K562 (cell line): ENCODE data around the gene ADRM1.

Experiments used
- ARHGAP35 ChIP-seq: fragments of 450-650 bp; IDR thresholded peaks from 2 replicates; pipeline ENCODE4 v1.6.1; 2018; ENCODE audit not compliant: partially characterized antibody
- CBFB ChIP-seq: sonication (generic); formaldehyde crosslinking; IDR thresholded peaks from 2 replicates; pipeline ENCODE4 v1.4.0; 2020; ENCODE audit warnings: mild to moderate bottlenecking, missing genetic modification reagents
- EGR1 ChIP-seq: fragments of 450-650 bp; conservative IDR thresholded peaks from 2 replicates; pipeline ENCODE4 v1.6.1; 2017; ENCODE audit warnings: mild to moderate bottlenecking
- PBX2 ChIP-seq, 2 experiments: IDR thresholded peaks in 1 of 2; conservative IDR thresholded peaks in 1 of 2; 2 replicates each; pipeline ENCODE4 v1.6.1; 2016; ENCODE audit warnings: low read depth in 2 of 2, mild to moderate bottlenecking in 1 of 2, missing compliant biosample characterization in 1 of 2, missing genetic modification characterization in 1 of 2, moderate library complexity in 1 of 2
- POLR2A ChIP-seq: fragments of 450-650 bp; conservative IDR thresholded peaks from 2 replicates; pipeline ENCODE4 v1.6.1; 2016
- SMAD3 ChIP-seq: fragments of 450-650 bp; formaldehyde crosslinking; conservative IDR thresholded peaks from 2 replicates; pipeline ENCODE4 v1.4.0; 2020; ENCODE audit warnings: mild to moderate bottlenecking
- ZBTB1 ChIP-seq: sonication (generic); formaldehyde crosslinking; IDR thresholded peaks from 2 replicates; pipeline ENCODE4 v1.8.1; 2023; ENCODE audit warnings: missing genetic modification reagents, low read depth, mild to moderate bottlenecking, borderline replicate concordance

- TF ChIP-seq SMAD3 (CRISPR knock-in tag) (no peak), ZBTB1 (CRISPR knock-in tag) (no peak), ARHGAP35 (no peak), CBFB (CRISPR knock-in tag) (no peak), PBX2 (CRISPR knock-in tag; IDR thresholded peaks at IDR 0.05; ENCODE audit: low read depth) (no peak), PBX2 (tag; conservative IDR thresholded peaks at IDR 0.05; ENCODE audit: low read depth) (no peak), EGR1 (no peak), POLR2A (0 out of 2 replicates have a peak, but pooled peaks have one; percentile 28)
These were observed 6.6 kb downstream of the ADRM1 start for GRCh38 chr20:62309198-62309944.
